Measurements from ENCODE around the gene PF4V1. TPM values are rescaled to one million over a fixed set of nuclear protein-coding genes. Genes with fewer than 3 reads are reported as not detected.

The PF4V1 gene
- total and polyA plus RNA-seq, 2 of the 13 experiments (the other 11 are each of a cell fraction or from before 2014, with no cell fraction given), result not detected

- TF ChIP-seq NFE2L1 (CRISPR knock-in tag; IDR thresholded peaks at IDR 0.05; ENCODE audit: borderline replicate concordance) (no peak), FOXK1 (CRISPR knock-in tag; IDR thresholded peaks at IDR 0.05; ENCODE audit: borderline replicate concordance, low read depth) (no peak), CENPT (CRISPR knock-in tag; IDR thresholded peaks at IDR 0.05; ENCODE audit: low read depth) (no peak), NBN (conservative IDR thresholded peaks at IDR 0.05) (no peak), CREB1 (IDR thresholded peaks at IDR 0.05) (no peak), CREB1 (CRISPR knock-in tag; IDR thresholded peaks at IDR 0.05) (no peak)
- TF ChIP-seq, protein P1, sequence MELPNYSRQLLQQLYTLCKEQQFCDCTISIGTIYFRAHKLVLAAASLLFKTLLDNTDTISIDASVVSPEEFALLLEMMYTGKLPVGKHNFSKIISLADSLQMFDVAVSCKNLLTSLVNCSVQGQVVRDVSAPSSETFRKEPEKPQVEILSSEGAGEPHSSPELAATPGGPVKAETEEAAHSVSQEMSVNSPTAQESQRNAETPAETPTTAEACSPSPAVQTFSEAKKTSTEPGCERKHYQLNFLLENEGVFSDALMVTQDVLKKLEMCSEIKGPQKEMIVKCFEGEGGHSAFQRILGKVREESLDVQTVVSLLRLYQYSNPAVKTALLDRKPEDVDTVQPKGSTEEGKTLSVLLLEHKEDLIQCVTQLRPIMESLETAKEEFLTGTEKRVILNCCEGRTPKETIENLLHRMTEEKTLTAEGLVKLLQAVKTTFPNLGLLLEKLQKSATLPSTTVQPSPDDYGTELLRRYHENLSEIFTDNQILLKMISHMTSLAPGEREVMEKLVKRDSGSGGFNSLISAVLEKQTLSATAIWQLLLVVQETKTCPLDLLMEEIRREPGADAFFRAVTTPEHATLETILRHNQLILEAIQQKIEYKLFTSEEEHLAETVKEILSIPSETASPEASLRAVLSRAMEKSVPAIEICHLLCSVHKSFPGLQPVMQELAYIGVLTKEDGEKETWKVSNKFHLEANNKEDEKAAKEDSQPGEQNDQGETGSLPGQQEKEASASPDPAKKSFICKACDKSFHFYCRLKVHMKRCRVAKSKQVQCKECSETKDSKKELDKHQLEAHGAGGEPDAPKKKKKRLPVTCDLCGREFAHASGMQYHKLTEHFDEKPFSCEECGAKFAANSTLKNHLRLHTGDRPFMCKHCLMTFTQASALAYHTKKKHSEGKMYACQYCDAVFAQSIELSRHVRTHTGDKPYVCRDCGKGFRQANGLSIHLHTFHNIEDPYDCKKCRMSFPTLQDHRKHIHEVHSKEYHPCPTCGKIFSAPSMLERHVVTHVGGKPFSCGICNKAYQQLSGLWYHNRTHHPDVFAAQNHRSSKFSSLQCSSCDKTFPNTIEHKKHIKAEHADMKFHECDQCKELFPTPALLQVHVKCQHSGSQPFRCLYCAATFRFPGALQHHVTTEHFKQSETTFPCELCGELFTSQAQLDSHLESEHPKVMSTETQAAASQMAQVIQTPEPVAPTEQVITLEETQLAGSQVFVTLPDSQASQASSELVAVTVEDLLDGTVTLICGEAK (IDR thresholded peaks at IDR 0.05), result no peak
- TF ChIP-seq, protein P1 (CRISPR knock-in tag; IDR thresholded peaks at IDR 0.05), result no peak
Measured at GRCh38 chr4:73866246-73866645, 13.2 kb downstream of the PF4V1 start (continued).
